ENCODE results near the gene SURF4. TPM values are rescaled to one million over a fixed set of nuclear protein-coding genes. Genes with fewer than 3 reads are reported as not detected.

SURF4 gene
- 134 TPM for polyA plus RNA-seq (2013, experiment 1 of 4)
- polyA plus RNA-seq (2013, experiment 2 of 4), result 149 TPM
- 89.2 TPM for polyA plus RNA-seq (2013, experiment 3 of 4)
- 99.8 TPM for polyA plus RNA-seq (2013, experiment 4 of 4)

- no peaks in the 10 kb centered on the region for H3K9me3 ChIP-seq (ENCODE audit: control insufficient read depth, low read length)
- no peaks in the 10 kb centered on the region for H3K27me3 ChIP-seq (ENCODE audit: control insufficient read depth, insufficient read depth, low read length, poor library complexity, severe bottlenecking)
- peak within 1 kb of the TSS; percentile 83 for H3K4me3 ChIP-seq (ENCODE audit: insufficient read depth, low read depth, low read length)
- H3K36me3 ChIP-seq (ENCODE audit: control insufficient read depth, insufficient read depth, low read length), result no peaks in the 10 kb centered on the region
- peak within 1 kb of the TSS; percentile 74 for H3K27ac ChIP-seq (ENCODE audit: insufficient read depth, low read depth, low read length, poor library complexity, severe bottlenecking)
- H3K4me1 ChIP-seq (ENCODE audit: control insufficient read depth, insufficient read depth, low read length), result no peaks in the 10 kb centered on the region
- 2% methylated on average over 120 of the region's 120 CpGs for WGBS, 2 experiments
These were observed at the start of gene SURF4, which contains the start of gene STKLD1 for GRCh38 chr9:133375724-133376654. Gene SURF4, minus strand, starts transcription at chr9:133376060. Its CDS starts 91 bp downstream, at chr9:133375969. Gene STKLD1, plus strand, starts transcription at chr9:133376366. Its CDS starts 108 bp downstream, at chr9:133376474.

- WGBS, 2 experiments, result 91 to 93% methylated on average over 22 of the region's 22 CpGs
- peaks cover 29% of the 10 kb centered on the region for H3K27me3 ChIP-seq (ENCODE audit: control insufficient read depth, insufficient read depth, low read length, poor library complexity, severe bottlenecking)
These were observed 49.3 kb upstream of the SURF4 start for GRCh38 chr9:133425049-133425632.

GRCh38 chr9:133424187-133424586 lies 48.3 kb upstream of the SURF4 start:
- Histone ChIP-seq H3K27ac (ENCODE audit: insufficient read depth, low read depth, low read length, poor library complexity, severe bottlenecking) (no peak overlapping the region), H3K4me3 (ENCODE audit: insufficient read depth, low read depth, low read length) (no peak overlapping the region), H3K27me3 (ENCODE audit: control insufficient read depth, insufficient read depth, low read length, poor library complexity, severe bottlenecking) (peaks cover 20% of the 10 kb centered on the region), H3K36me3 (ENCODE audit: control insufficient read depth, insufficient read depth, low read length) (no peaks in the 10 kb centered on the region), H3K9me3 (ENCODE audit: control insufficient read depth, low read length) (no peaks in the 10 kb centered on the region), H3K4me1 (ENCODE audit: control insufficient read depth, insufficient read depth, low read length) (no peaks in the 10 kb centered on the region)
- whole genome bisulfite sequencing, 2 experiments, result 90 to 91% methylated on average over 12 of the region's 12 CpGs

More at GRCh38 chr9:133425049-133425632, 49.3 kb upstream of the SURF4 start:
- H3K4me3 ChIP-seq (ENCODE audit: insufficient read depth, low read depth, low read length), result no peak overlapping the region
- H3K4me1 ChIP-seq (ENCODE audit: control insufficient read depth, insufficient read depth, low read length), result no peaks in the 10 kb centered on the region
- H3K27ac ChIP-seq (ENCODE audit: insufficient read depth, low read depth, low read length, poor library complexity, severe bottlenecking), result no peak overlapping the region
- H3K36me3 ChIP-seq (ENCODE audit: control insufficient read depth, insufficient read depth, low read length), result no peaks in the 10 kb centered on the region
- H3K9me3 ChIP-seq (ENCODE audit: control insufficient read depth, low read length), result no peaks in the 10 kb centered on the region

GRCh38 chr9:133423216-133423615 lies 47.4 kb upstream of the SURF4 start:
- Histone ChIP-seq H3K9me3 (ENCODE audit: control insufficient read depth, low read length) (no peaks in the 10 kb centered on the region), H3K36me3 (ENCODE audit: control insufficient read depth, insufficient read depth, low read length) (no peaks in the 10 kb centered on the region), H3K27ac (ENCODE audit: insufficient read depth, low read depth, low read length, poor library complexity, severe bottlenecking) (no peak overlapping the region), H3K4me1 (ENCODE audit: control insufficient read depth, insufficient read depth, low read length) (no peaks in the 10 kb centered on the region), H3K4me3 (ENCODE audit: insufficient read depth, low read depth, low read length) (no peak overlapping the region), H3K27me3 (ENCODE audit: control insufficient read depth, insufficient read depth, low read length, poor library complexity, severe bottlenecking) (peaks cover 11% of the 10 kb centered on the region)
- 92 to 93% methylated on average over 3 of the region's 3 CpGs for WGBS, 2 experiments

- H3K4me1 ChIP-seq (ENCODE audit: control insufficient read depth, insufficient read depth, low read length), result peaks cover 3% of the 10 kb centered on the region
- no peaks in the 10 kb centered on the region for H3K27me3 ChIP-seq (ENCODE audit: control insufficient read depth, insufficient read depth, low read length, poor library complexity, severe bottlenecking)
- H3K27ac ChIP-seq (ENCODE audit: insufficient read depth, low read depth, low read length, poor library complexity, severe bottlenecking), result no peak within 1 kb of the TSS
- H3K4me3 ChIP-seq (ENCODE audit: insufficient read depth, low read depth, low read length), result no peak within 1 kb of the TSS
- no peaks in the 10 kb centered on the region for H3K9me3 ChIP-seq (ENCODE audit: control insufficient read depth, low read length)
- H3K36me3 ChIP-seq (ENCODE audit: control insufficient read depth, insufficient read depth, low read length), result no peaks in the 10 kb centered on the region
- 80 to 81% methylated on average over 23 of the region's 23 CpGs for WGBS, 2 experiments
These were observed 46.0 kb upstream of the SURF4 start, which contains the start of gene ADAMTS13 for GRCh38 chr9:133421615-133422542. Gene ADAMTS13, plus strand, starts transcription at chr9:133422367. Its CDS starts 77 bp downstream, at chr9:133422444.

GRCh38 chr9:133420392-133420827 lies 44.5 kb upstream of the SURF4 start:
- WGBS, 2 experiments, result 81 to 86% methylated on average over 5 of the region's 5 CpGs
- H3K27me3 ChIP-seq (ENCODE audit: control insufficient read depth, insufficient read depth, low read length, poor library complexity, severe bottlenecking), result no peaks in the 10 kb centered on the region
- H3K4me3 ChIP-seq (ENCODE audit: insufficient read depth, low read depth, low read length), result no peak overlapping the region
- no peak overlapping the region for H3K27ac ChIP-seq (ENCODE audit: insufficient read depth, low read depth, low read length, poor library complexity, severe bottlenecking)
- peaks cover 5% of the 10 kb centered on the region for H3K4me1 ChIP-seq (ENCODE audit: control insufficient read depth, insufficient read depth, low read length)
- H3K9me3 ChIP-seq (ENCODE audit: control insufficient read depth, low read length), result no peaks in the 10 kb centered on the region
- no peaks in the 10 kb centered on the region for H3K36me3 ChIP-seq (ENCODE audit: control insufficient read depth, insufficient read depth, low read length)

GRCh38 chr9:133419005-133419404 lies 43.1 kb upstream of the SURF4 start:
- no peaks in the 10 kb centered on the region for H3K27me3 ChIP-seq (ENCODE audit: control insufficient read depth, insufficient read depth, low read length, poor library complexity, severe bottlenecking)
- peaks cover 5% of the 10 kb centered on the region for H3K4me1 ChIP-seq (ENCODE audit: control insufficient read depth, insufficient read depth, low read length)
- H3K4me3 ChIP-seq (ENCODE audit: insufficient read depth, low read depth, low read length), result peak overlapping the region; percentile 79
- 57 to 62% methylated on average over 13 of the region's 13 CpGs for WGBS, 2 experiments
- H3K36me3 ChIP-seq (ENCODE audit: control insufficient read depth, insufficient read depth, low read length), result peaks cover 6% of the 10 kb centered on the region
- H3K27ac ChIP-seq (ENCODE audit: insufficient read depth, low read depth, low read length, poor library complexity, severe bottlenecking), result no peak overlapping the region
- H3K9me3 ChIP-seq (ENCODE audit: control insufficient read depth, low read length), result no peaks in the 10 kb centered on the region

- peaks cover 5% of the 10 kb centered on the region for H3K4me1 ChIP-seq (ENCODE audit: control insufficient read depth, insufficient read depth, low read length)
- no peaks in the 10 kb centered on the region for H3K27me3 ChIP-seq (ENCODE audit: control insufficient read depth, insufficient read depth, low read length, poor library complexity, severe bottlenecking)
- H3K4me3 ChIP-seq (ENCODE audit: insufficient read depth, low read depth, low read length), result peak within 1 kb of the TSS; percentile 79
- peaks cover 10% of the 10 kb centered on the region for H3K36me3 ChIP-seq (ENCODE audit: control insufficient read depth, insufficient read depth, low read length)
- peak within 1 kb of the TSS; percentile 90 for H3K27ac ChIP-seq (ENCODE audit: insufficient read depth, low read depth, low read length, poor library complexity, severe bottlenecking)
- H3K9me3 ChIP-seq (ENCODE audit: control insufficient read depth, low read length), result no peaks in the 10 kb centered on the region
- WGBS, 2 experiments, result 1% methylated on average over 75 of the region's 75 CpGs
These were observed 41.9 kb upstream of the SURF4 start, which contains the start of gene REXO4 for GRCh38 chr9:133417541-133418461. Gene REXO4, minus strand, starts transcription at chr9:133418010. Its CDS starts 166 bp downstream, at chr9:133417844.

GRCh38 chr9:133415170-133415569 lies 39.3 kb upstream of the SURF4 start:
- Histone ChIP-seq H3K4me1 (ENCODE audit: control insufficient read depth, insufficient read depth, low read length) (peaks cover 5% of the 10 kb centered on the region), H3K36me3 (ENCODE audit: control insufficient read depth, insufficient read depth, low read length) (peaks cover 24% of the 10 kb centered on the region), H3K4me3 (ENCODE audit: insufficient read depth, low read depth, low read length) (no peak overlapping the region), H3K9me3 (ENCODE audit: control insufficient read depth, low read length) (no peaks in the 10 kb centered on the region), H3K27ac (ENCODE audit: insufficient read depth, low read depth, low read length, poor library complexity, severe bottlenecking) (no peak overlapping the region), H3K27me3 (ENCODE audit: control insufficient read depth, insufficient read depth, low read length, poor library complexity, severe bottlenecking) (no peaks in the 10 kb centered on the region)
- 75 to 80% methylated on average over 1 of the region's 1 CpG for WGBS, 2 experiments

Measured in ectodermal cell (in vitro differentiated cells).